Measurements from ENCODE around the gene CADM3. TPM values are rescaled to one million over a fixed set of nuclear protein-coding genes. Genes with fewer than 3 reads are reported as not detected.

The CADM3 gene
- total and polyA plus RNA-seq, 2 of the 8 experiments (the other 6 are each of a cell fraction or from before 2014, with no cell fraction given): 8.3 to 8.5 TPM

GRCh38 chr1:159146980-159147379, 24.4 kb upstream of the CADM3 start (continued):
- TF ChIP-seq CTCF (IDR thresholded peaks at IDR 0.05; ENCODE audit: control extremely low read depth in 1 of 3, insufficient read depth in 1 of 3, low read depth in 1 of 3, low read length in 3 of 3): no peak
- no peak for TF ChIP-seq SIRT6 (IDR thresholded peaks at IDR 0.05; ENCODE audit: low read length)
- no peak for TF ChIP-seq CEBPB (IDR thresholded peaks at IDR 0.05; ENCODE audit: low read depth, low read length)
- TF ChIP-seq GABPA (IDR thresholded peaks at IDR 0.05; ENCODE audit: borderline replicate concordance, insufficient read depth, low read length): no peak

All from H1 (cell line).